H1 (cell line): ENCODE results near the gene SPATS2L. TPM values are rescaled to one million over a fixed set of nuclear protein-coding genes. Genes with fewer than 3 reads are reported as not detected.

Source experiments
- CTCF ChIA-PET: fragments of 300-600 bp; sonication (Branson Sonifier 250); formaldehyde crosslinking; loops from one replicate; lab custom pipeline; 2021; ENCODE audit not compliant: partially characterized antibody; lab: Charles Lee
- POLR2A ChIA-PET: fragments of 300-600 bp; sonication (Branson Sonifier 250); formaldehyde crosslinking; loops from one replicate; lab custom pipeline; 2021; ENCODE audit warnings: inconsistent platforms; ENCODE audit not compliant: partially characterized antibody; lab: Charles Lee
- DNase-seq, 2 experiments: peaks; one replicate each; pipeline versions ENCODE4 v3.0.0 to v3.0.0-alpha.2; 2010 to 2022; ENCODE audit warnings: low spot score in 2 of 2, low read depth in 1 of 2, mixed read lengths in 1 of 2
- FAIRE-seq: peaks from 2 replicates; lab custom pipeline; 2011; peaks lifted over from hg19 to GRCh38; lab: Jason Lieb, UNC
- H2AFZ ChIP-seq: 2 replicates; pipeline ENCODE4 v1.8.1; 2012; ENCODE audit warnings: low read length, inconsistent platforms
- H2AK5ac ChIP-seq: 2 replicates; pipeline ENCODE4 v1.6.1; 2013; ENCODE audit warnings: low read depth, low read length
- H2BK120ac ChIP-seq: replicated peaks from 2 replicates; pipeline ENCODE3; 2013; ENCODE audit warnings: low read depth, low read length, inconsistent platforms
- H2BK12ac ChIP-seq: 2 replicates; pipeline ENCODE4 v1.6.1; 2013; ENCODE audit warnings: low read depth, low read length
- H2BK15ac ChIP-seq: 2 replicates; pipeline ENCODE4 v1.6.1; 2013; ENCODE audit warnings: low read length
- H2BK20ac ChIP-seq: 2 replicates; pipeline ENCODE4 v1.6.1; 2013; ENCODE audit warnings: low read length
- H2BK5ac ChIP-seq: 2 replicates; pipeline ENCODE4 v1.6.1; 2013; ENCODE audit warnings: low read depth, low read length
- H3K14ac ChIP-seq: 2 replicates; pipeline ENCODE4 v1.6.1; 2013; ENCODE audit warnings: inconsistent platforms; ENCODE audit not compliant: insufficient read length
- H3K18ac ChIP-seq: 2 replicates; pipeline ENCODE4 v1.6.1; 2013; ENCODE audit warnings: low read length; ENCODE audit errors: extremely low read depth
- H3K23ac ChIP-seq: 2 replicates; pipeline ENCODE4 v1.6.1; 2013; ENCODE audit warnings: inconsistent platforms; ENCODE audit not compliant: insufficient read length
- H3K23me2 ChIP-seq: 2 replicates; pipeline ENCODE4 v1.6.1; 2013; ENCODE audit warnings: low read depth, low read length
- H3K27ac ChIP-seq: 2 replicates; pipeline ENCODE4 v1.6.1; 2011; ENCODE audit warnings: low read depth, low read length, inconsistent platforms
- H3K27me3 ChIP-seq, 4 experiments: replicated peaks in 1 of 4; 1 replicate in 1 of 4; 2 replicates in 3 of 4; pipeline versions ENCODE4 v1.6.1 to v1.8.1; 2011 to 2013; ENCODE audit warnings: low read length in 3 of 4, mild to moderate bottlenecking in 3 of 4, inconsistent platforms in 2 of 4, mixed read lengths in 2 of 4, moderate library complexity in 1 of 4; ENCODE audit not compliant: control insufficient read depth in 3 of 4, insufficient read depth in 3 of 4; ENCODE audit errors: extremely low read depth in 1 of 4
- H3K36me3 ChIP-seq, 4 experiments: 2 replicates each; pipeline versions ENCODE4 v1.6.1 to v1.8.1; 2011 to 2013; ENCODE audit warnings: mild to moderate bottlenecking in 4 of 4, low read length in 3 of 4, moderate library complexity in 2 of 4, control low read depth in 1 of 4, inconsistent platforms in 1 of 4; ENCODE audit not compliant: insufficient read depth in 4 of 4, control insufficient read depth in 2 of 4
- H3K4ac ChIP-seq: replicated peaks from 2 replicates; pipeline ENCODE3; 2013; ENCODE audit warnings: low read length, low read depth, mixed read lengths, inconsistent platforms; ENCODE audit not compliant: insufficient read length
- H3K4me1 ChIP-seq, 4 experiments: replicated peaks in 1 of 4; 1 replicate in 1 of 4; 2 replicates in 3 of 4; pipeline versions ENCODE4 v1.6.1 to v1.8.1; 2011 to 2013; ENCODE audit warnings: low read length in 3 of 4, inconsistent platforms in 2 of 4, mixed read lengths in 1 of 4; ENCODE audit not compliant: insufficient read depth in 4 of 4, control insufficient read depth in 3 of 4
- H3K4me2 ChIP-seq, 2 experiments: 2 replicates each; pipeline versions ENCODE4 v1.6.1 to v1.8.1; 2011 to 2013; ENCODE audit warnings: low read depth in 2 of 2, low read length in 2 of 2, control low read depth in 1 of 2, inconsistent platforms in 1 of 2, mild to moderate bottlenecking in 1 of 2; ENCODE audit not compliant: insufficient read depth in 1 of 2
- H3K4me3 ChIP-seq, 4 experiments: fragments of 200-600, 300-600 bp in 1 of 4; sonication (generic), shearing (Covaris generic), sonication (Bioruptor Twin) in 1 of 4; 2 replicates each; pipeline versions ENCODE4 v1.5.1 to v1.8.1; 2011 to 2016; ENCODE audit warnings: low read length in 4 of 4, low read depth in 3 of 4, control low read depth in 2 of 4, inconsistent platforms in 2 of 4, mild to moderate bottlenecking in 2 of 4, mixed read lengths in 1 of 4, moderate library complexity in 1 of 4; ENCODE audit not compliant: insufficient read depth in 2 of 4; ENCODE audit errors: extremely low read depth in 1 of 4
- H3K56ac ChIP-seq: replicated peaks from 2 replicates; pipeline ENCODE3; 2013; ENCODE audit warnings: low read depth, mild to moderate bottlenecking, mixed read lengths, low read length, inconsistent platforms; ENCODE audit not compliant: insufficient read length
- H3K79me1 ChIP-seq: 2 replicates; pipeline ENCODE4 v1.6.1; 2013; ENCODE audit warnings: low read depth, low read length, control low read depth
- H3K79me2 ChIP-seq, 2 experiments: 2 replicates each; pipeline versions ENCODE4 v1.6.1 to v1.8.1; 2012 to 2013; ENCODE audit warnings: low read length in 2 of 2, mild to moderate bottlenecking in 2 of 2, inconsistent platforms in 1 of 2; ENCODE audit not compliant: insufficient read depth in 2 of 2, control insufficient read depth in 1 of 2
- H3K9ac ChIP-seq, 4 experiments: replicated peaks in 1 of 4; 1 replicate in 1 of 4; 2 replicates in 3 of 4; pipeline versions ENCODE4 v1.6.1 to v1.8.1; 2011 to 2013; ENCODE audit warnings: low read depth in 3 of 4, low read length in 3 of 4, control low read depth in 2 of 4, mild to moderate bottlenecking in 2 of 4, moderate library complexity in 2 of 4, inconsistent platforms in 1 of 4; ENCODE audit errors: extremely low read depth in 1 of 4
- H3K9me3 ChIP-seq, 2 experiments: 2 replicates each; pipeline versions ENCODE4 v1.6.1 to v1.8.1; 2012 to 2013; ENCODE audit warnings: mild to moderate bottlenecking in 2 of 2, moderate library complexity in 2 of 2, control low read depth in 1 of 2, inconsistent platforms in 1 of 2, low read depth in 1 of 2, low read length in 1 of 2, mixed read lengths in 1 of 2; ENCODE audit not compliant: insufficient read depth in 2 of 2
- H4K20me1 ChIP-seq, 2 experiments: replicated peaks in 1 of 2; 2 replicates each; pipeline versions ENCODE3 to v1.8.1; 2011 to 2013; ENCODE audit warnings: inconsistent platforms in 2 of 2, low read length in 2 of 2, mild to moderate bottlenecking in 1 of 2; ENCODE audit not compliant: insufficient read depth in 2 of 2, control insufficient read depth in 1 of 2
- H4K5ac ChIP-seq: 2 replicates; pipeline ENCODE4 v1.6.1; 2013; ENCODE audit warnings: low read length, low read depth, mixed read lengths, inconsistent platforms; ENCODE audit not compliant: insufficient read length
- H4K8ac ChIP-seq: 2 replicates; pipeline ENCODE4 v1.8.0; 2013; ENCODE audit warnings: mild to moderate bottlenecking, moderate library complexity, low read length, inconsistent platforms; ENCODE audit not compliant: insufficient read depth; ENCODE audit errors: extremely low read depth
- H4K91ac ChIP-seq: replicated peaks from 2 replicates; pipeline ENCODE3; 2013; ENCODE audit warnings: low read length, mixed read lengths, inconsistent platforms; ENCODE audit not compliant: insufficient read length
- CEBPB ChIP-seq: IDR thresholded peaks from 2 replicates; pipeline ENCODE4 v1.6.1; 2012; ENCODE audit warnings: low read depth, low read length
- GABPA ChIP-seq: IDR thresholded peaks from 2 replicates; pipeline ENCODE4 v1.6.1; 2011; ENCODE audit warnings: mild to moderate bottlenecking, low read length, moderate library complexity, borderline replicate concordance; ENCODE audit not compliant: insufficient read depth
- SRF ChIP-seq: IDR thresholded peaks from 2 replicates; pipeline ENCODE4 v1.6.1; 2011; ENCODE audit warnings: mild to moderate bottlenecking, low read depth, low read length, moderate library complexity
- TBP ChIP-seq: IDR thresholded peaks from 2 replicates; pipeline ENCODE4 v1.6.1; 2011; ENCODE audit warnings: low read depth, low read length, improper control_type of control experiment
- WGBS, 2 experiments: shearing (Covaris generic) in 1 of 2; methylation state at CpG; one replicate each; pipeline versions ENCODE4 v1.1.6 to v1.1.7; 2013 to 2015; ENCODE audit warnings: low lambda C conversion rate in 2 of 2, mixed read lengths in 2 of 2, inconsistent platforms in 1 of 2, low coverage in 1 of 2, missing lambda C conversion rate in 1 of 2; ENCODE audit not compliant: insufficient replicate concordance in 2 of 2, insufficient coverage in 1 of 2, insufficient read length in 1 of 2; ENCODE audit errors: extremely low coverage in 1 of 2, missing lambda C conversion rate in 1 of 2; 5-methylcytosine and 5-hydroxymethylcytosine counted together
- polyA plus RNA-seq, 7 experiments: library from polyadenylated mRNA; depleted of rRNA in 3 of 7; stranded (reverse) in 5 of 7; unstranded in 2 of 7; fragments of >200 nt in 5 of 7; fragments of 200-250 nt in 2 of 7; gene quantifications; 1 replicate in 5 of 7; 2 replicates in 1 of 7; 4 replicates in 1 of 7; pipeline versions ENCODE4 v1.2.1 to v1.2.3, GENCODE V29; 2011 to 2013; ENCODE audit warnings: missing spikeins in 2 of 7, mixed read lengths in 2 of 7
- total RNA-seq: library from RNA; stranded (reverse); fragmentation: NEBNext Ultra II Directional; extraction: Animal tissue kit (Norgen Biotek cat#: 25700); gene quantifications from 2 replicates; pipeline ENCODE4 v1.2.1, GENCODE V29; 2021

SPATS2L gene
- total and polyA plus RNA-seq, 2 of the 8 experiments (the other 6 are each of a cell fraction or from before 2014, with no cell fraction given), result 67.3 to 189 TPM

- no peaks in the 10 kb centered on the region for H3K23me2 ChIP-seq
- no peak overlapping the region for H4K5ac ChIP-seq
- H4K8ac ChIP-seq, result no peak overlapping the region
- H3K4me2 ChIP-seq, result no peak overlapping the region
- TF ChIP-seq CEBPB (peak; percentile 32; the same call in 1 of the 2 replicates), TBP (no peak), SRF (no peak), GABPA (no peak)
- H3K79me1 ChIP-seq, result peaks cover 3% of the 10 kb centered on the region; the same call in 1 of the 2 replicates
- no peak overlapping the region for H2AK5ac ChIP-seq
- ChIA-PET CTCF (interaction anchor here (0.8 kb wide), 1 partner anchor 293 kb away, joined by 3 read pairs; no protein-coding TSS in a partner anchor), POLR2A (interaction anchor here (0.7 to 2.2 kb wide), 5 partner anchors 10 to 43 kb away, joined by 3 to 8 read pairs (median 5); no protein-coding TSS in a partner anchor)
- H4K91ac ChIP-seq, result no peak overlapping the region
- H3K9ac ChIP-seq, result no peak overlapping the region
- no peak overlapping the region for H2BK120ac ChIP-seq
- no peak overlapping the region for H2BK12ac ChIP-seq
- FAIRE-seq (no peak), DNase-seq (no peak)
- H2BK15ac ChIP-seq, result no peak overlapping the region
- no peak overlapping the region for H3K27ac ChIP-seq
- peaks cover 0 to 9% (median 2%) of the 10 kb centered on the region in 4 experiments; a peak in 2 of 8 replicates for H3K36me3 ChIP-seq
- no peak overlapping the region for H2AFZ ChIP-seq
- H3K9me3 ChIP-seq, result no peaks in the 10 kb centered on the region
- H3K56ac ChIP-seq, result no peak overlapping the region
- H4K20me1 ChIP-seq, result no peaks in the 10 kb centered on the region
- no peak overlapping the region for H3K23ac ChIP-seq
- H3K79me2 ChIP-seq, result peaks cover 7 to 97% of the 10 kb centered on the region in 2 experiments; a peak in 3 of 4 replicates
- H3K27me3 ChIP-seq, result no peaks in the 10 kb centered on the region
- H3K4ac ChIP-seq, result no peak overlapping the region
- H3K18ac ChIP-seq, result no peak overlapping the region
- H2BK20ac ChIP-seq, result no peak overlapping the region
- H3K4me3 ChIP-seq, result no peak overlapping the region
- peaks cover 8 to 22% (median 17%) of the 10 kb centered on the region in 4 experiments; a peak in 4 of 7 replicates for H3K4me1 ChIP-seq
- whole genome bisulfite sequencing, 2 experiments, result 88% methylated on average over 9 of the region's 9 CpGs; no CpG with 5 or more reads in 1 of the 2 experiments
- no peak overlapping the region for H3K14ac ChIP-seq
- no peak overlapping the region; the same call in 1 of the 2 replicates for H2BK5ac ChIP-seq
Measured at GRCh38 chr2:200348897-200349563, 42.5 kb downstream of the SPATS2L start.
